Stimulated activated CD4-positive, alpha-beta T cell treated with anti-CD3 and anti-CD28 coated beads, TNF-alpha, amount 100 ng/mL, for 48 hours (primary cell): ENCODE data around the gene GTF2H4.
"Not testable (repeated sequence)": the region's sequence is repeated elsewhere in the genome, so short reads cannot be mapped to it uniquely, and the experiment has no call there.

ENCODE experiments used
- DNase-seq, 3 donors: peaks; one replicate each; pipeline ENCODE4 v3.0.0-alpha.2; 2020; ENCODE audit warnings: low read depth in 3 of 3

GTF2H4 gene

DNA sequence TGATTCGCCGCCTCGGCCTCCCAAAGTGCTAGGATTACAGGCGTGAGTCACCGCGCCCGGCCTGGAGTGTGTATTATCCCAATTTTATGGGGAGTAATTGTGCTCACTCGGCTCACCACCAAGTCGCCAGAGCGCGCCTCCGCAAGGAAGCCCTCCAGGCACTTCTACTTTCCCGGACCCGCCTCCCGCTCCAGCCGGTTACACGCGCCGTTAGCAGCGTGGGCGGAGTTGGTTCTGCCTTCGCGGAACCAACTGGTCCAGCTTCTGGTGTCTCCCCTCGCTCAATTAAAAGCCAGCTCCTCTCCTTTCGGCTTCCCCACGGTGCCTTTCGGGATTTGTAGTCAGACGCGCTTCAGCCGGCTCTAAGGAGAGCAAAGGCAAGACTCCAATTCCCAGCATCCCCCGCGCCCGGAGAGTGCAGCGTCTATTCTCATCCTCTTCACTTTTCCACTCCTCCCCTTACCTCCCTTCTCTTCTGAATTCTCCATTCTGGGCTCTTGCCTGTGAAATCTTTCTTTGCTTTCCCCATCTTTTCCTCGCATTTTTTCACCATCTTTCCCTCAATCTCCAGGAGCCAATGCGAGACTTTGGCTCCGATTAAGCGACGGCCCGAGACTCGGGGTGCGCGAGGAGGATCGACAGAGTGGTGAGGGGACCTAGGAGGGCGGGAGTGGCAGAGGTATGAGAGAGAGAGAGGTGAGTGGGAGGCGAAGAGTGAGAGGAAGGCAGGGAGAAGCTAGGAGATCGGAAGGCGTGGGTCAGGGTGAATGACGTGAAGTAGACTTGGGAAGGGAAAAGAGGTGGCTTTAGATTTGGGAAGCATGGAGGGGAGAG lies at the start of gene GTF2H4:
TSS of gene GTF2H4 (plus strand) at position 450 of the 834 bp plus-strand sequence.
- DNase-seq: peak; percentile 94 to 95 (median 94)

DNA sequence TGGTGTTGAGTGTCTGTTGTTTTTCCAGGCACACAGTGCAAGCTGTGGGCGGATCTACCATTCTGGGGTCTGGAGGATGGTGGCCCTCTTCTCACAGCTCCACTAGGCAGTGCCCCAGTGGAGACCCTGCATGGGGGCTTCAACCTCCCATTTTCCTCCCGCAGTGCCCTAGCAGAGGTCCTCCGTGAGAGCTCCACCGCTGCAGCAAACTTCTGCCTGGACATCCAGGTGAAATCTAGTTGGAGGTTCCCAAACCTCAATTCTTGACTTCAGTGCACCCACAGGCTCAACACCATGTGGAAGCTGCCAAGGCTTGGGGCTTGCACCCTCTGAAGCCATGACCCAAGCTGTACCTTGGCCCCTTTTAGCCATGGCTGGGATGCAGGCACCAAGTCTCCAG lies 48.3 kb upstream of the GTF2H4 start:
- not testable (repeated sequence) for DNase-seq

DNA sequence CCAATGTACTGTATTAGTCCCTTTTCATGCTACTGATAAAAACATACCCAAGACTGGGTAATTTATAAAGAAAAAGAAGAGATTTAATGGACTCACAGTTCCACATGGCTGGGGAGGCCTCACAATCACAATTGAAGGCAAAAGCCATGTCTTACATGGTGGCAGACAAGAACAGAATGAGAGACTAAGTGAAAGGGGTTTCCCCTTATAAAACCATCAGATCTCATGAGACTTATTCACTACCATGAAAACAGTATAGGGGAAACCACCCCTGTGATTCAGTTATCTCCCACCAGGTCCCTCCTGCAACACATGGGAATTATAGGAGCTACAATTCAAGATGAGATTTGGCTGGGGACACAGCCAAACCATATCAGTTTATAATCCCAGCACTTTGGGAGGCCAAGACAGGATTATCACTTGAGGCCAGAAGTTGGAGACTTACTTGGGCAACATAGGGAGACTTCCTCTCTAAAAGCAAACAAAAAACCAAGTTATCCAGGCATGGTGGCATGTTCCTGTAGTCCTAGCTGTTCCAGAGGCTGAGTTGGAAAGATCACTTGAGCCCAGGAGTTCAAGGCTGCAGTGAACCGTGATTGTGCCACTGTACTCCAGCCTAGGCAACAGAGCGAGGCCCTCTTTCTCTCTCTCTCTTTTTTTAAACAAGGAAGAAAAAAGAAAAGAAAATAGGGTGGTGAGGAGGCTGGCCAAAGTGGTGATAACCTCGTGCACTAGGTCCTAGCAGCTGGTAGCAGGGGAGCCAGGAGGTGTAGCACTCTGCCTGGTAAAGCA lies 46.6 kb upstream of the GTF2H4 start:
- no peak for DNase-seq

DNA sequence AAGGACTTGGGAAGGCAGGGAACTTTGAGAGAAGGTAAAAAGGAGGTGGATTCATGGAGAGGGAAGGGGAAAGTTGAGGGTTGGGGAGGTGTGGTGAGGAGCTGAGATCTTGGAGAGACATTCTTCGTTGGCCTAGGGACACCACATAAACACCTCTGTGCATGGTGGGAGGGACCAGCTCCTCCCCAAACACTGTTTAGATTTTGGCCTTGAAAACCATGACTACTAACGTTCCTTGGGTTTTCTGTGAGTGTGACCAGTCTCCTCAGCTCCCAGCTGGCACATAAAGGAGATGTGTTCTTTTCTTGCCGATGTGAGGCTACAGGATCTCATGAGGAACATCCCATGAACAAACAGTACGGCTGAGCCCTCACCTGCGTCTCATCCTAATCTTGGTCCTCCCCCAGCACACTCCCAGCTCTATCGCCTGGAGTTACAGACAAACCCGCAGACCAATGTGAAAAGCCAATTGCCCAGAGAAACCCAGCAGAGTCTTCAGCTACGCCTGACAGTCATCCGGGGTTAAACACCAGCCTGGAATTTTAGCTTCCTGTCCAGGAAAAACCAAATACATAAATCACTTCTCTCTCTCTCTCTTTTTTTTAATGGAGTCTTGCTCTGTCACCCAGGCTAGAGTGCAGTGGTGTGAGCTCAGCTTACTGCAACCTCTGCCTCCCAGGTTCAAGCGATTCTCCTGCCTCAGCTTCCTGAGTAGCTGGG lies 45.7 kb upstream of the GTF2H4 start:
- DNase-seq: no peak

DNA sequence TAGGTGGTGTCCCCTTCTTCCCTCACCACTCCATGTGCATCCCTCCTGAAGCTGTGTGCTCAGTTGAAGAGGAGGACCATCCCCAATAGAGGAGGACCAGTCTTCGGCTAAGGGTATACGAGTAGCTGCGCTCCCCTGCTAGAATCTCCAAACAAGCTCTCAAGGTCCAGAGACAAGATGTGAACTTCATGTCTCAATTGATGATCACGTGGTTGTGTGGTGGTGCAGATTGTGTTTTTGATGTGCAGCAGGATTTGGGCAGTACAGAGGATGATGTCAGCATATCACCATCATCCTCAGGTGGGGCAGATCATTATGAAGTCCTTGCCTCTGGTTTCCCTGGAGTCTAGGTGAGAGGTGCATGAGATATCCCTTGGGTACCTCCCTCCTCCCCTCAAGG lies 43.7 kb upstream of the GTF2H4 start:
- DNase-seq: no peak

DNA sequence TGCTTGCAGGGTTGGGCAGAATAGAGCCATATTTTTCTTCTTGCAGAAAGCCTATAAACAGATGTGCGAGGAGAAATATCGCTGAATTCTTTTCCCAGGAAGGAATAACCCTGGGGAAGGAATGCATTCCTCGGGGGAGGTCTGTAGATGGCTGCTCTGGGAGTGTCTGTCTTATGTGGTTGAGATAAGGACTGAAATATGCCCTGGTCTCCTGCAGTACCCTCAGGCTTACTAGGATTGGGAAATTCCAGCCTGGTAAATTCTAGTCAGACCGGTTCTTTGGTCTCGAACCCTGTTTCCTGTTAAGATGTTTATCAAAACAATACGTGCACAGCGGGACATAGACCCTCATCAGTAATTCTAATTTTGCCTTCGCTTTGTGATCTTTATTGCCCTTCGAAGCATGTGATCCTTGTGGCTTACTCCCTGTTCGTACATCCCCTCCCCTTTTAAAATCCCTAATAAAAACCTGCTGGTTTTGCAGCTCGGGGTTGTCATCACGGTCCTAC lies 38.7 kb upstream of the GTF2H4 start:
- DNase-seq: not testable (repeated sequence)

DNA sequence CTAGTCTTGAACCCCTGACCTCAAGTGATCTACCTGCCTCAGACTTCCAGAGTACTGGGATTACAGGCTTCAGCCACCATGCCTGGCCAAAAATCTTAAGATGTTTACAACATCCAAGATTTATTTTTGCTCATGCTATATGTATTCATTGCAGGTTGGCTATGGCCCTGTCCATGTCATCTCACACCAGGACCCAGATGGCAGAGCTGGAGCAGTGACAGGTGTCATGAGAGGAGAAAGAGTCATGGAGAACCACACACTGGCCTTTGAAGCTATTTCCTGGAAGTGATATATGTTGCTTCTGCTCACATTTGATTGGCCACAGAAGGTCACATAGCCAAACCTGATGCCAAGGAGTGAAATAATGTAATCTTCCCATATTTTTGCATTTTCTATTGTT lies 37.5 kb upstream of the GTF2H4 start:
- no peak for DNase-seq

DNA sequence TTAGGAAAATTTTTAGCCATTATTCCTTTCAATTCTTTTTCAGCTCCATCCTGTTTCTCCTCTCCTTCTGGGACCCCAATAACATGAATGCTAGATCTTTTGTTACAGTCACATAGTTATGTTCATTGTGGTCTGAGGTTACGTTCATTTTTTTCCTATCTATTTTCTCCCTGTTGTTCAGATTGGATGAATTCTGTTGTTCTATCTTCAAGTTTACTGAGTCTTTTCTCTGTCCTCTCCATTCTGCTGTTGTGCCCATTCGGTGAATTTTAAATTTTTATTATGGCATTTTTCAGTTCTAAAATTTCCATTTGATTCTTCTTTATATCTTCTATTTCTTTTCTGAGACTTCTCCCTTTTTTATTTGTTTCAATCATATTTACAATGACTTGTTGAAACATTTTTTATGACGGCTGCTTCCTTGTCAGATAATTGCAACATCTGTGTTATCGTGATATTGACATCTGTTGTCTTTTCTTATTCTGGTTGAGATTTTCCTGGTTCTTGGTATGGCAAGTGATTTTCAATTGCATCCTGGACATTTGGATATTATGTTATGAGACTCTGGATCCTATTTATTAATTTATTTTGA lies 36.3 kb upstream of the GTF2H4 start:
- no peak for DNase-seq

DNA sequence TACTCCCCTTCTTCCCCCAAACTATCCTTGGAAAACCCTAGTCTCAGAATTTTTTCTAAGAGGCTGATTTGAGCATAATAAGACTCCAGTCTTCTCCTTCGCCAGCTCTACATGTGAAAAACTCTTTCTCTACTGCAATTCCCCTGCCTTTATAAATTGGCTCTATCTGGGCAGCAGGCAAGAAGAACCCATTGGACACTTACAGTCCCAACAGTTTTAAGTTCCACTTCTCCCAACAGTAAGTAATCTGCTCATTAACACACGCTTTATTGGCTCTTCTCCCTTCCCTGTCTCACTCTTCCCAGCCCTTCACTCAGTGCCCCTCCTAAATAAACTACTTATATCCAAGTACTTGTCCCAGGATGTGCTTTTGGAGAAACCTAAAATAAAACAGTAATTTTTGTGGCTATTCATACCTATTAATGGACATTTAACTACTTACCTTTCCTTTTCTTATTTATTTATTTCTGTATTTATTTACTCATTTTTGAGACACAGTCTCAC lies 34.8 kb upstream of the GTF2H4 start:
- no peak for DNase-seq

DNA sequence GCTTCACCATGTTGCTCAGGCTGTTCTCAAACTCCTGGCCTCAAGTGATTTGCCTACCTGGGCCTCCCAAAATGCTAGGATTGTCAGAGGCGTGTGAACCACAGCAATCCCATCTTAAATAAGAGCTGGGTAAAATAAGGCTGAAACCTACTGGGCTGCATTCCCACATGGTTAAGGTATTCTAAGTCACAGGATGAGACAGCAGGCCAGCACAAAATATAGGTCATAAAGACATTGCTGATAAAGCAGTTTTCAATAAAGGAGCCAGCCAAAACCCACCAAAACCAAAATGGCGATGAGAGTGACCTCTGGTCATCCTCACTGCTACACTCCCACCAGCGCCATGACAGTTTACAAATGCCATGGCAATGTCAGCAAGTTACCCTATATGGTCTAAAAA lies 34.2 kb upstream of the GTF2H4 start:
- not testable (repeated sequence) for DNase-seq

DNA sequence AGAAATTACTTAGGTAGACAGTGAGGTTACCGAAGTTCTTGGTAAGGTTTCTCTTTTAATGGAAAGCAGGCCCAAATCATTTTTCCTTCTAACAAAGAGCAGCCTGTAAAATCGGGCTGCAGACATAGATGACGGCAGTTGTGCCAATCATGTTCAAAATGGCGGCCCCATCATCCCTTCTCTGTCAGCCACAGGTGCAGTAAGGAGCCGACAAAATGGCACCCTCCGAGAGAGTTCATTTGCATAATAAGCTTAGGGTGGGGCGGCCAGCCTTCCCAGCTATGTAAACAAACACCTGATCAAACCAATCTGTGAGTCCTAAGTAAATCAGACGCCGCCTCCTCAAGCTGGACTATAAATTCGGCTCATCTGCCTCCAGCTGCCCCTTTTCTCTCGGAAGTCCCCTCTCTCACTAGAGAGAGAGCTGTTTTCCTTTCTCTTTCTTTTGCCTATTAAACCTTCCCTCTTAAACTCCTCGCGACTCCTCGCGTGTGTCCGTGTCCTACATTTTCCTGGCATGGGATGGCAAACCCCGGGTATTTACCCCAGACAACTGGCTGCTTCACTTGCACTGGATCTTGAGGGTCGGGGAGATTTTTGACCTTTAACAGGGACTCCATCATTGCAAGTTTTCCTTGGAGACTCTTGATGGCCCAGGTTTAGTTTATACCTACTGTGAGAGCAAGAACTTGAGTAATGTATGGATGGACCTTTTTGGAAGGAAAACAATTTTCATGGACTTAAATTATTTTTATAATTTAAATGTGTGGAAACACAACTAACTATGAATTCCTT lies 32.6 kb upstream of the GTF2H4 start:
- no peak for DNase-seq

DNA sequence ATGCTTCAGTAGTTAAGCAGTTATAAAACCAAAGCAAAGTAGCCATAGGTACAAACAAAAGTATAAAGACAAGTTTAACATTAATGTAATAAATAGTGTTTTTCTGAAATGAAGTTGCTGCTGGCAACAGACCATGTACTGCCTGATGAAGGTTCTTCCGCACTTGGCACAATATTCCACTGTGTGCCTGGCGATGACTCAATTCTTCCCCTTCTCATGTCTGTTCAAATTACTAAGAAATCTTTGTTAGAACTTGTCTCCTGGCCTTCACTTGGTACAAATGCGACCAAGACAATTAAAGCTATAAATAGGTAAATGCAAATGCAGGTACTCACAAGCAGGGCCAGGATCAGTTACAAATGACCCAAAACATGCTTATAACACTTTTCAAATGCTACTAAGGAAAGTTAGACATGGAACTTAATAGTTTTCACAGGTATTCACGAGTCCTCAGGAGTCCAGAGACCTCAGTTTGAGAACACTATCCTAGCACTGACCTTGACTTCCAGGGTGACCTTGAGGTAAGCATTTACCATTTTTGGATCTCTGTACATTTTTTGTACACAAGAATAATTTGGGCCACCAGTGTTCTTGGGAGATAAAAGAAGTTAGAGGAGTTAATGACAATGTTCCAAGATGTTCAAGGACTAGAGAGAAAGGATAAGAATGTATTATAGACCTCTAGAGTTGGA lies 31.8 kb upstream of the GTF2H4 start:
- no peak for DNase-seq

DNA sequence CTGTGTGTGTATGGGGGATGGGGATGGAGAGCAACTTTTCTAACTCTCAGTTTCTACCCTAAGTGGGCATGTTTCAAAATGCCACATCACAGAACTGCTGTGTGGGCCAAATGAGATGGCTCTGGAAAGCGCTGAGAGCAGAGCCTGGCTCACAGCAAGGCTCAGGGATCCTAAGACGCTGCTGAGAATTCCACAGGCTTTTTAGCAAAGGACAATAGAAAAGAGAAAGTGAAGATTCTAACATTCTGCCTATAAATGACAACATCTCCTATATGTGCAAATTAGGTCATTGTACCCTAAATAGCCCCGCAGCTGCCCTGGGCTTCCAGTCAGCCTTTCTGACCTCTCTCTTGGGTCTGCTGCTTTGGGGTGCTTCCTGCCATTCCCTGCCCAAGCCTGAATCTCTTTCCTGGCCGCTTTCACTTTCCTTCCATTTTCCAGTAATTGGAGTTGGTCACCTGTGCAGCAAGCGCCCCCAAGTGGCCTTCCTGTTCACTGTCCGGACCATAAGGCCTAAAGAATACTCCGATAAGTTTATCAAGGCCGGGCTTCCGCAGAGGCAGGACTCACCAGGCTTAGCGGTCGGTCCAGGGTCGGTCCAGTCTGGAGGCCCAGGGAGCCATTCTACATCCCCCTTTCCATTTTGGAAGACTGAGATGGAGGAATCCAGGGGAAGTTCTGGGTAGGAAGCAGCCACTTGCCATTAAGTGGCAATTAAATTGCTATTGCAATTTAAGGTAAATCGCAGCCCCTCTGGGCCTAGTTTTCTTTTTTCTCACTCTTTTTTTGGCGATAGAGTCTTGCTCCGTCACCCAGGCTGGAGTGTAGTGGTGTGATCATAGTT lies 30.4 kb upstream of the GTF2H4 start:
- DNase-seq: peak; percentile 52 to 64 (median 60)

DNA sequence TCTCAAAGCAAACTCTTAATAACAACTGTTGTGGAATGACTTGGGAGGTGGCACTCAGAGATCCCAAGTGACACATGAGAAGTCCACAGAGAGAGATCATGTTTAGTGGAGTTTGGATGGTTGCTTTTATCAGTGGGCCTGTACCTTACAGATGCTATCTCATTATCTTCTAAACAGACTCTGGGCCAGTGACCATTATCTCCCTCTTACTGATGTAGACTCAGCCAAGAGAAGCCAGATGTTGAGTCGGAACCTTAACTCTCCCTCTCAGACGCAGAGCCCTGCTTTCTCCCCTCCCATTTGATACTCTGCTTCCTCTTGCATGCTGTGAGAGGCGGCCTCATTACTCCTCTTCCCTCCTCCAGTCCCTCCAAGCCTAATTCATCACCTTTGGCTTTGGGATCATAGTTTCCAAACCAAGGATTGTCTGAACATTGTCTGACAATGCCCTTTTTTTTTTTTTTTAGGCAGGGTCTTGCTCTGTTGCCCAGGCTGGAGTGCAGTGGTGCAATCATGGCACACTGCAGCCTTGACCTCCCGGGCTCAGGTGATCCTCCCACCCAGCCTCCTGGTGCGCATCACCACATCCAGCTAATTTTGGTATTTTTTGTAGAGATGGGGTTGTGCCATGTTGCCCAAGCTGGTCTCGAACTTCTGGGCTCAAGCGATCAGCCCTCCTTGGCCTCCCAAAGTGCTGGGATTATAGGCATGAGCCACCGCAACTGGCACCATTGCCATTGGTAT lies 28.2 kb upstream of the GTF2H4 start:
- no peak for DNase-seq

DNA sequence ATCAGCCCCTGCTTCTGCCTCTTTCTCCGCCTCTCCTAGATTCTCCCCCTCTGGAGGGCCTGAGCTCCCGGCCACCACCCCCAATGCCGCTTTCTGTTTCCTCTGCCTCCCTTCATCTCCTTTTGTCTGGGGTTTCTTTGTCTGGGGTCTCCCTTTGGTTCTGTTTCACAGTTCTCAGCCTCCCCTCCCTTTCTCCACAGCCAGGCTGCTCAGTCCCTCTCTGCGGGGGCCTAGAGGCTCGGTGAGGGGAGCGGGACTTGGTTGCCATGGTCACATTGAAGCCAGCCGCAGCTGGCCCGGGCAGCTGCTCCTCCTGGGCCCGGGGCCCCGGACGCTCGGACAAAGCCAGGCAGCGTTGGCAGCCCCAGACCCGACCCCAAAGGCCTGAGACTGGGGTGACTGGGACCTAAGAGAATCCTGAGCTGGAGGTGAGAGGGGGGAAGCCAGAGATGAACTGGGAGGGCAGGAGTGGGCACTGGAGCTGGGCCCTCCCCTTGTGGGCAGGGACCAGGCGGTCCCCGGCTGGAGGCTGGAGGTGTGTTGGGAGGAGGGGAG lies 27.2 kb upstream of the GTF2H4 start:
- no peak for DNase-seq

DNA sequence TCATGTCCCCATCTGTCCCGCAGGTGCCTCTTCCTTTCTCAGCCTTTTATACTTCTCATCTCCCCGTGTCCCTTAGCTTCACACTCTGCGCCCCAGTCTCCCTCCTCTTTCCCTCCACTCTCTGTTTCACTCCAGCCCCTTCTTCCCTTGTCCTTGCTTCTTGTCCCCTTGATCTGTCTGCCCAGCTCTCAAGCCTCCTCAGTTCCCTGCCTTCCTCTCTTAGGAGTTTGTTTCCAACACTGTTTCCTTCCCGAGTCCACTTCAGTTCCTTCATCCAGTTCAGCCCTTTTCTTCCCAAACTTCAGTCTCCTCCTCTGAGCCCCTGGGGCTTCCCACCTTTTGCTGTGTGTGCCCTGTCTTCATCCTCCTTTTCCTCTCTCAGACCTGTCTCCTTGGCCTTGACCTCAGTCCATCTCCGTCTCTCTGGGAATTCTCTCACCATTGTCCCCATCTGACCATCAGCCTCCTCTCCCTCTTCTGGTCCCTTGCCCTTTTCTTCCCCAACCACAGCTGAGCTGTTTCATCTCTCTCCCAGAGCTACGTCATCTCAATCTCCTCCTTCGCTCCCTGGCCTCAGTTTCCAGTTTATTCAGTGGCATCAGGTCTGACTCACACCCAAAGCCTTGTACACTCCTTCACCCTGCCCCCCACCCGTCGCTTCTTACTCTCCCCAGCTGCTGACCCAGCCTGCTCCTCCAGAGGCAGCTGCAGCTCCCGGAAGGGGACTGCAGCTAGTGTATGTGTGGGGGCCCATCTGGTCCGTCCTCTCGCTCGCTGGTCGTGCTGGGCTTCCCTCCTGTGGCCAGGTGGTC lies 26.4 kb upstream of the GTF2H4 start:
- no peak for DNase-seq

DNA sequence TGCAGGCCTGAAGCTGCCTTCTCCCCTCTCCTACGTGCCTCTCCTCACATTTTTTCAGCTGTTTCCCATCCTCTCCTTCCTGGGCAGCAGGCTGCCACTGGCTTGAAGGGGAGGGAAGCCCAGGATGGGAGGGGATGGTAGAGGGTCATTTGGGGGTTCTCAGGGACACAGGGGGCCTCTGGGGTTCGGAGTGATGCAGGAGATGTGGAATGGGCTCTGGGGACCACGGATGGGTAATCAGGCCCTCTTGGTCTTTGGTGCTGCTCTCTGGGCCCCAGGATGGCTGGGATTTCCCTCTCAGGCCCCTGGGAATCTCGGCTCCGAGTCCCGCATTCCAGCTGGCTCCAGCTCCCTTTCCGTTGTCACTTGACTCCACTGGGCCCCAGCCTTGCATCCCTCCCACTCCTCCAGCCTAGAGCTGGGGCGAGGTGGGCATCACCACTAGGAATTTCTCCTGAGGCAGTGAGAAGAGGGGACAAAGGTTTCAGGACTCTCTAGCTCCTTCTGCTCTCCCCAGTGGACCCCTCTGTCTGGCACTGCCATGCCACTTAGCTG lies 25.7 kb upstream of the GTF2H4 start:
- DNase-seq: no peak
